Smooth muscle cell of the brain vasculature (primary cell): ENCODE results near the gene RNF223.
A peak's percentile ranks its signal among the peaks of the same experiment; 100 is the strongest.
"Not testable (repeated sequence)": the region's sequence is repeated elsewhere in the genome, so short reads cannot be mapped to it uniquely, and the experiment has no call there.

Experiments
- DNase-seq: peaks from one replicate; pipeline ENCODE4 v3.0.0-alpha.2; 2012; ENCODE audit warnings: low read depth, low spot score

The RNF223 gene

DNA sequence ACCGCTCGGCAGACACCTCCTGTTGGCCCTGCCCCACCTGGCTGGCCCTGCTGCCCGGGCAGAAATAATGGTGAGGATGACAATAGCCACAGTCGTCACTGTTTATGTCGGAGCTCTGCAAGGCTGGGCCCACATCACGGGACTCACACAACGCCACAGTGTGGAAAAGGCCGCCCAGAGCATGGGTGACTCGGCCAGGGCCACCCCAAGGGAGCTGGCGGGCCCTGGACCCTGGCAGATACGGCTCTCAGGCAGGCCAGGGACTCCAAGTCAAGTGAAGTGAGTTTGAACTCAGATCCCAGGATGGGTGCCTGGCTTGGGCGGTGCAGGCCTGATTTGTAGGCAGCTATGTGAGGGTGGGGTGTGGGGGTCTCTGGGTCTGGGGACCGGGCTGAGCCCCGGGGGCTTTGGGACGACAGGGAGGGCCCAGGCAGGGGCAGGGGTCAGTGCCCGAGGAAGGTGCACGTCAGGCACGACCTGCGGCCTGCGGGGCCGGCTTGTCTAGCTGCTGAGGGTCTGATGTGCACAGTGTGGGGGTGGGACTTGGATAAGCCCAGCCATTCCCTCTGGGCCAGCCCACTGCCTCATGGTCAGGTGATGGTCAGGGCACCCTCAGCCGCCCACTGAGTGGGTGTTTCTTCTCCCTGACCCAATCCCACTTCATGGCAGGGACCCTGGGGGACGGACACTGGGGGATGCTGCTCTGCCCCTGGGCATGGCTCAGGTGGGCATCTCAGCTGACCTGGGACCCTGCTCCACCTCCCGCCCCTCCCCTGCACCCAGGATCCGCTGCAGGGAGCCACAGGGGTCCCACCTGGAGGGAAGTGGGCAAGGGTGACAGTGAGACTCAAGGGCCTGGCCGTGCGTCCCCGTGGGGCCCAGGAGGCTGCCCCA is 1.0 kb downstream of the RNF223 start:
- no peak for DNase-seq

GRCh38 chr1:1072299-1072848 is 1.7 kb downstream of the RNF223 start:
- no peak for DNase-seq

- no peak for DNase-seq
Observed at GRCh38 chr1:1071486-1072298, 2.4 kb downstream of the RNF223 start.

GRCh38 chr1:1069711-1070676 is 4.1 kb downstream of the RNF223 start:
- no peak for DNase-seq

- no peak for DNase-seq
Observed at GRCh38 chr1:1069056-1069710, 4.9 kb downstream of the RNF223 start.

- DNase-seq: no peak
Observed at GRCh38 chr1:1068517-1069055, 5.5 kb downstream of the RNF223 start.

DNA sequence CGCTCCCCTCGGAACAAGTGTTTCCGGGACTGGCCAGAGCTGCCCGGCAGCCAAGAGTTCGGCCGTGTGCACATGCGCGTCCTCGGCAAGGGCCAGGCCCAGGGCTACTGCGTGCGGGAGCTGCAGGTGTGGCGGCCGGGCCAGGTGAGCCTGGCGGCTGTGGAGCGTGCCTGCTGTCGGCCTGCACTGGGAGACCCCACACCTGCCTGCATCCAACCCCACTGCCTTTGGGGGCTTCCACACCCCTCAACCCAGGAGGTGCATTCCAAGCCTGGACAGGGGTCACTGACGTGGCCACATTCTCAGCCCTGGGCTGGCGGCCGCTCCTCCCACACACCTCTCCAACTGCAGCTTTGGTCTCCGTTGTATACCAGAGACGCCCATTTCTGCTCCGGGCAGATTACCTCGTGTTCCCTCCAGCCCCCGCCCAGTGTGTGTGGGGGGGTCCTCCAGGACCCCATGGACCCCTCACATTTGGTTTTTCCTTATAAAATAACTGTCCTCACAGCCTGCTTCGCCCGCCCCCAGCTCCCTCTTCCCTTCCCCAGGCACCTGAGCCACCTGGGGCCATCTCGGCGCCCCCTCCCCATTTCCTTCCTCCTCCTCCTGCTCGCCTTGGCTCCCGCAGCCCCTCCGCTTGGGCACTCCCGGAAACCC is 6.1 kb downstream of the RNF223 start:
- no peak for DNase-seq

GRCh38 chr1:1067284-1067859 is 6.7 kb downstream of the RNF223 start:
- DNase-seq: no peak

GRCh38 chr1:1066403-1067283 is 7.5 kb downstream of the RNF223 start:
- DNase-seq: no peak

GRCh38 chr1:1065940-1066304 is 8.2 kb downstream of the RNF223 start:
- not testable (repeated sequence) for DNase-seq

DNA sequence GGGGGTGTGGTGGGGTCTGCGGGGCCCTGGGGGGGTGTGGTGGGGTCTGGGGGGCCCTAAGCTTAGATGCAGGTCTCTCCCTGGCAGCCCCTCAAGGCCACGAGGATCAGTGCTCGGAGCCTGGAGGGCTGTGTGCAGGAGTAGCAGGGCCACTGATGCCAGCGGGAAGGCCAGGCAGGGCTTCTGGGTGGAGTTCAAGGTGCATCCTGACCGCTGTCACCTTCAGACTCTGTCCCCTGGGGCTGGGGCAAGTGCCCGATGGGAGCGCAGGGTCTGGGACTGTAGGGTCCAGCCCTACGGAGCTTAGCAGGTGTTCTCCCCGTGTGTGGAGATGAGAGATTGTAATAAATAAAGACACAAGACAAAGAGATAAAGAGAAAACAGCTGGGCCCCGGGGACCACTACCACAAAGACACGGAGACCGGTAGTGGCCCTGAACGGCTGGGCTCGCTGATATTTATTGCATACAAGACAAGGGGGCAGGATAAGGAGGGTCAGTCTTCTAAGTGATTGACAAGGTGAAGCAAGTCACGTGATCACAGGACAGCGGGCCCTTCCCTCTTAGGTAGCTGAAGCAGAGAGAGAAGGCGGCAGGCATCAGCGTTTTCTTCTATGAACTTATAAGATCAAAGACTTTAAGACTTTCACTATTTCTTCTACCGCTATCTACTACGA is 8.7 kb downstream of the RNF223 start:
- DNase-seq: no peak

DNA sequence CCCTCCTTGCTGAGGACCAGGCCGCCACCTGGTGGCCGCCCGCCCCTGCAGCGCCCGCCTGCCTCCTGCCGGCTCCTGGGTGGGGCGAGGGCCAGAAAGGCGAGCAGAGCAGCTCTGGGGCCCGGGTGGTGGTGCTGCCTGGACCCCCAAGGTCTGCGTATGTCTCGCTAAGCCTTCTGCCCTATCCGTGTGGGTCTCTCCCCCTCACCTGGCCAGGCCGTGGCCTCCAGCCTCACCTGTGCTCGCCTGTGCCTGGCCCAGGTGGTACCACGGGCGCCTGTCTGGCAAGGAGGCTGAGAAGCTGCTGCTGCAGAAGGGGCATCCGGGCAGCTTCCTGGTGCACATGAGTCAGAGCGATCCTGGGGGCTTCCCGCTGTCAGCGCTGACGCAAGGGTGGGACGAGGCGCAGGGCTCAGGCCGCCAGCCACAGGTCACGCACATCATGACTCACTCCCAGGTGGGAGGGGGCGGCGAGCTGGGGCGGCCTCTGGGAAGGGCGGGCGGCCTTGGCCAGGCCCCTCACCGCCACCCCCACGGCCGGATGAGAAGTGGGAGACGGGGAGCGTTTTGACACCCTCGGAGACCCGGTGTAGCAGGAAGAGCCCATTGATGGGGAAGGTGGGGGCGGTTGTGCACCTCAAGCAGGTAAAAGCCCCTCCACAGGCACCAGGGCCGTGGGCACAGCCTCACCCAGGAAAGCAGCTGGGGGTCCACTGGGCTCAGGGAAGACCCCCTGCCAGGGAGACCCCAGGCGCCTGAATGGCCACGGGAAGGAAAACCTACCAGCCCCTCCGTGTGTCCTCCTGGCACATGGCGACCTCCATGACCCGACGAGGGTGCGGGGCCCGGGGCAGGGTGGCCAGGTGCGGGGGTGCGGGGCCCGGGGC is 9.9 kb downstream of the RNF223 start:
- peak; percentile 61 for DNase-seq

- no peak for DNase-seq
Observed at GRCh38 chr1:1063261-1063944, 10.7 kb downstream of the RNF223 start.

GRCh38 chr1:1062348-1063163 is 11.6 kb downstream of the RNF223 start:
- no peak for DNase-seq

DNA sequence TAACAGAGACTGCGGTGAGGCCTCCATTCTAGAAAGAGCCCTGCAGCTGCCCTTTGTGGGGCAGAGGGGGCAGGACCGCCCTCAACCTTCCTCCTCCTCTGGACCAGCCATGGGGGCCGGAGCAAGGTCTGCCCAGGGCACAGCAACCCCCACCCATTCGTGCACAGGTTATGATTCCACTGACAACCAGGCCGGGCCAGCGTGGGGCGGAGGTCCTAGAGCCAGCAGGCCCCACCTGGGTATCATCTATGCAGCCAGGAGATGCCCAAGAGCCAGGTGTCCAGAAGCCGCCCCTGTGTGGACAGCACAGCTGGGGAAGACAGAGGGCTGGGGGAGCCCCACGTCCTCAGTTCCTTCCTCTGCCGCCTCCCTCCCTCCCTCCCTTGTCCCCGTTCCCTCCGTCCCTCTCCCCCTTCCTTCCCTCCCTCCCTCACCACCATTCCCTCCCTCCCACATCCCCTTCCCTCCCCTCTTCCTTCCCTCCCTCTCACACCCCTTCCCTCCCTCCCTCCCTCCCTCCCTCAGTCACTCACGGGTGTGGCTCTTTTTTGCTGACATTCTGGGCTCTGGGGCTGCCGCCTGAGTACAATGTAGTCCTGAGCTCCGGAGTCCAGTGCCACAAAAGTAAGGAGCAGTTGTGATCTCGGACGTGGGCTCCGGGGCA is 12.3 kb downstream of the RNF223 start:
- no peak for DNase-seq
